ENCODE data around the gene CABP7. TPM values are rescaled to one million over a fixed set of nuclear protein-coding genes. Genes with fewer than 3 reads are reported as not detected.

Gene CABP7
- polyA plus RNA-seq, 1 of the 3 experiments (the other 2 are of a cell fraction) = 0.72 TPM

DNA sequence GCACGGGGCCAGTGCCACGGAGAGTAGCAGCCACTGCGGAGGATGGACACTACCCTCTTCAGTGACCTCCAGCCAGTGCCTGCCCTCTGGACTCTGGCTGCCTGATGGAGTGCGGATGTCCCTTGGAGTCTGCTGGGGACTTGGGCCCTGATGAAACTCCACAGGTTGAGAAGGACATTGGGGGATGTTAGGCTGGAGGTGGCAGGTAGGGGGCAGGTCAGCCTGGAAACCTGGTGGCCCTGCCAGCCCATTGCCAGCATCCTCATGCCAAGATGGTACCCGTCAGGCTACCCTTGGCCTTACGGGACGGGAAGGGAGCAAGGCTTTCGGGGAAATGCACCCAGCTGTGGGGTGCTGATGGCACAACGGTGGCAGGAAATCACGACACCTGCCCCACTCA, 4.0 kb downstream of the CABP7 start (continued):
- TF ChIP-seq, protein P1, sequence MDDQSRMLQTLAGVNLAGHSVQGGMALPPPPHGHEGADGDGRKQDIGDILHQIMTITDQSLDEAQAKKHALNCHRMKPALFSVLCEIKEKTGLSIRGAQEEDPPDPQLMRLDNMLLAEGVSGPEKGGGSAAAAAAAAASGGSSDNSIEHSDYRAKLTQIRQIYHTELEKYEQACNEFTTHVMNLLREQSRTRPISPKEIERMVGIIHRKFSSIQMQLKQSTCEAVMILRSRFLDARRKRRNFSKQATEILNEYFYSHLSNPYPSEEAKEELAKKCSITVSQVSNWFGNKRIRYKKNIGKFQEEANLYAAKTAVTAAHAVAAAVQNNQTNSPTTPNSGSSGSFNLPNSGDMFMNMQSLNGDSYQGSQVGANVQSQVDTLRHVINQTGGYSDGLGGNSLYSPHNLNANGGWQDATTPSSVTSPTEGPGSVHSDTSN (IDR thresholded peaks at IDR 0.05) = no peak
- no peak for TF ChIP-seq MEF2A (IDR thresholded peaks at IDR 0.05; ENCODE audit: borderline replicate concordance, low read depth)
- no peak for TF ChIP-seq MXI1 (IDR thresholded peaks at IDR 0.05; ENCODE audit: low read depth, low read length)
- TF ChIP-seq GATA2 (CRISPR knock-in tag; IDR thresholded peaks at IDR 0.05) = no peak

DNA sequence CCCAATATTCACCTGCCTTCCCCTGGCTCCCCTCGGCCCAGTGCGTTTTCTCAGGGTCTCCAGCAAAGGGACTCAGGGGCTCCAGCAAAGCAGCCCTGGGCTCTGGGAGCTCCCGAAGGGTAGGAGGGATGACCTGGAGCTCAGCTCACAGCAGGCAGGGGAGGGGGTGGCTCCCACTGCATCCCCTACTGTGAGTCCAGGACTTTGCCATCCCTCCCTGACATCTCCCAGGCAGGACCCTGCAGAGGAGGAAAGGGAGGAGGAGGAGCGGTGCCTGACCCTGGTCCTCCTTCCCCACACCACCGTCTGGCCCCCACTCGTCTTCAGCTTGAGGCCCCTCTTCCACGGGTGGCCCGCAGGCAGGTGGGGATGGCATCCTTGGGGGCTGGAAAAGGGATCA, 5.0 kb downstream of the CABP7 start:
- Histone ChIP-seq H3K9ac (no peak overlapping the region), H3K27ac (ENCODE audit: low read depth in 2 of 2, low read length in 1 of 2) (no peak overlapping the region), H3K4me1 (ENCODE audit: control insufficient read depth in 1 of 2, insufficient read depth in 2 of 2, low read depth in 1 of 2, low read length in 1 of 2) (peaks cover 0 to 37% of the 10 kb centered on the region in 2 experiments; a peak in 1 of 4 replicates), H3K27me3 (ENCODE audit: insufficient read depth) (peaks cover 8% of the 10 kb centered on the region; the same call in 1 of the 2 replicates), H2AFZ (ENCODE audit: low read depth) (no peak overlapping the region), H4K20me1 (ENCODE audit: insufficient read depth) (no peaks in the 10 kb centered on the region), H3K79me2 (ENCODE audit: insufficient read depth) (no peaks in the 10 kb centered on the region), H3K36me3 (replicated peaks in 1 of 2; ENCODE audit: control insufficient read depth in 1 of 2, insufficient read depth in 2 of 2, low read length in 1 of 2) (no peaks in the 10 kb centered on the region), H3K9me3 (no peaks in the 10 kb centered on the region), H3F3A (replicated peaks; ENCODE audit: insufficient read depth) (no peaks in the 10 kb centered on the region), H3K4me2 (no peak overlapping the region), H3K4me3 (ENCODE audit: low read depth in 2 of 2, low read length in 1 of 2) (no peak overlapping the region), H3K9me2 (no peaks in the 10 kb centered on the region)
- ChIA-PET POLR2A (no interaction called here), CTCF (interaction anchor here (0.9 to 3.0 kb wide), 5 partner anchors 8 to 280 kb away, joined by 3 to 14 read pairs (median 4); no protein-coding TSS in a partner anchor)
- TF ChIP-seq NFIC (IDR thresholded peaks at IDR 0.05; ENCODE audit: borderline replicate concordance) (no peak), SIN3A (IDR thresholded peaks at IDR 0.05; ENCODE audit: borderline replicate concordance, low read depth, low read length) (no peak), FOSL2 (IDR thresholded peaks at IDR 0.05; ENCODE audit: borderline replicate concordance, low read depth) (no peak), TCF12 (IDR thresholded peaks at IDR 0.05) (no peak), NRF1 (IDR thresholded peaks at IDR 0.05; ENCODE audit: low read depth, low read length) (no peak), TAF1 (IDR thresholded peaks at IDR 0.05; ENCODE audit: borderline replicate concordance, low read depth, low read length) (no peak)
- TF ChIP-seq, protein P2, sequence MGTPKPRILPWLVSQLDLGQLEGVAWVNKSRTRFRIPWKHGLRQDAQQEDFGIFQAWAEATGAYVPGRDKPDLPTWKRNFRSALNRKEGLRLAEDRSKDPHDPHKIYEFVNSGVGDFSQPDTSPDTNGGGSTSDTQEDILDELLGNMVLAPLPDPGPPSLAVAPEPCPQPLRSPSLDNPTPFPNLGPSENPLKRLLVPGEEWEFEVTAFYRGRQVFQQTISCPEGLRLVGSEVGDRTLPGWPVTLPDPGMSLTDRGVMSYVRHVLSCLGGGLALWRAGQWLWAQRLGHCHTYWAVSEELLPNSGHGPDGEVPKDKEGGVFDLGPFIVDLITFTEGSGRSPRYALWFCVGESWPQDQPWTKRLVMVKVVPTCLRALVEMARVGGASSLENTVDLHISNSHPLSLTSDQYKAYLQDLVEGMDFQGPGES (IDR thresholded peaks at IDR 0.05; ENCODE audit: low read depth, low read length) = no peak
- TF ChIP-seq, protein P3, sequence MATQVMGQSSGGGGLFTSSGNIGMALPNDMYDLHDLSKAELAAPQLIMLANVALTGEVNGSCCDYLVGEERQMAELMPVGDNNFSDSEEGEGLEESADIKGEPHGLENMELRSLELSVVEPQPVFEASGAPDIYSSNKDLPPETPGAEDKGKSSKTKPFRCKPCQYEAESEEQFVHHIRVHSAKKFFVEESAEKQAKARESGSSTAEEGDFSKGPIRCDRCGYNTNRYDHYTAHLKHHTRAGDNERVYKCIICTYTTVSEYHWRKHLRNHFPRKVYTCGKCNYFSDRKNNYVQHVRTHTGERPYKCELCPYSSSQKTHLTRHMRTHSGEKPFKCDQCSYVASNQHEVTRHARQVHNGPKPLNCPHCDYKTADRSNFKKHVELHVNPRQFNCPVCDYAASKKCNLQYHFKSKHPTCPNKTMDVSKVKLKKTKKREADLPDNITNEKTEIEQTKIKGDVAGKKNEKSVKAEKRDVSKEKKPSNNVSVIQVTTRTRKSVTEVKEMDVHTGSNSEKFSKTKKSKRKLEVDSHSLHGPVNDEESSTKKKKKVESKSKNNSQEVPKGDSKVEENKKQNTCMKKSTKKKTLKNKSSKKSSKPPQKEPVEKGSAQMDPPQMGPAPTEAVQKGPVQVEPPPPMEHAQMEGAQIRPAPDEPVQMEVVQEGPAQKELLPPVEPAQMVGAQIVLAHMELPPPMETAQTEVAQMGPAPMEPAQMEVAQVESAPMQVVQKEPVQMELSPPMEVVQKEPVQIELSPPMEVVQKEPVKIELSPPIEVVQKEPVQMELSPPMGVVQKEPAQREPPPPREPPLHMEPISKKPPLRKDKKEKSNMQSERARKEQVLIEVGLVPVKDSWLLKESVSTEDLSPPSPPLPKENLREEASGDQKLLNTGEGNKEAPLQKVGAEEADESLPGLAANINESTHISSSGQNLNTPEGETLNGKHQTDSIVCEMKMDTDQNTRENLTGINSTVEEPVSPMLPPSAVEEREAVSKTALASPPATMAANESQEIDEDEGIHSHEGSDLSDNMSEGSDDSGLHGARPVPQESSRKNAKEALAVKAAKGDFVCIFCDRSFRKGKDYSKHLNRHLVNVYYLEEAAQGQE (IDR thresholded peaks at IDR 0.05; ENCODE audit: low read depth, low read length) = no peak
- TF ChIP-seq, protein P4, sequence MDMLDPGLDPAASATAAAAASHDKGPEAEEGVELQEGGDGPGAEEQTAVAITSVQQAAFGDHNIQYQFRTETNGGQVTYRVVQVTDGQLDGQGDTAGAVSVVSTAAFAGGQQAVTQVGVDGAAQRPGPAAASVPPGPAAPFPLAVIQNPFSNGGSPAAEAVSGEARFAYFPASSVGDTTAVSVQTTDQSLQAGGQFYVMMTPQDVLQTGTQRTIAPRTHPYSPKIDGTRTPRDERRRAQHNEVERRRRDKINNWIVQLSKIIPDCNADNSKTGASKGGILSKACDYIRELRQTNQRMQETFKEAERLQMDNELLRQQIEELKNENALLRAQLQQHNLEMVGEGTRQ (IDR thresholded peaks at IDR 0.05; ENCODE audit: borderline replicate concordance, low read depth, low read length) = no peak
- TF ChIP-seq, protein P5, sequence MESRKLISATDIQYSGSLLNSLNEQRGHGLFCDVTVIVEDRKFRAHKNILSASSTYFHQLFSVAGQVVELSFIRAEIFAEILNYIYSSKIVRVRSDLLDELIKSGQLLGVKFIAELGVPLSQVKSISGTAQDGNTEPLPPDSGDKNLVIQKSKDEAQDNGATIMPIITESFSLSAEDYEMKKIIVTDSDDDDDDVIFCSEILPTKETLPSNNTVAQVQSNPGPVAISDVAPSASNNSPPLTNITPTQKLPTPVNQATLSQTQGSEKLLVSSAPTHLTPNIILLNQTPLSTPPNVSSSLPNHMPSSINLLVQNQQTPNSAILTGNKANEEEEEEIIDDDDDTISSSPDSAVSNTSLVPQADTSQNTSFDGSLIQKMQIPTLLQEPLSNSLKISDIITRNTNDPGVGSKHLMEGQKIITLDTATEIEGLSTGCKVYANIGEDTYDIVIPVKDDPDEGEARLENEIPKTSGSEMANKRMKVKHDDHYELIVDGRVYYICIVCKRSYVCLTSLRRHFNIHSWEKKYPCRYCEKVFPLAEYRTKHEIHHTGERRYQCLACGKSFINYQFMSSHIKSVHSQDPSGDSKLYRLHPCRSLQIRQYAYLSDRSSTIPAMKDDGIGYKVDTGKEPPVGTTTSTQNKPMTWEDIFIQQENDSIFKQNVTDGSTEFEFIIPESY (IDR thresholded peaks at IDR 0.05; ENCODE audit: borderline replicate concordance, low read depth) = no peak
- WGBS (ENCODE audit: low lambda C conversion rate) = 84% methylated on average over 7 of the region's 8 CpGs
- peak; percentile 41 for DNase-seq
